Activated naive CD4-positive, alpha-beta T cell treated with anti-CD3 and anti-CD28 coated beads, Interleukin-2, amount 50 U/mL, for 24 hours (primary cell): ENCODE results near the gene TCERG1L.

Source experiments
- H3K27ac Mint-ChIP-seq: one replicate; pipeline ENCODE4 v1.8.0; 2021; ENCODE audit warnings: mild to moderate bottlenecking, mixed read lengths
- H3K27me3 Mint-ChIP-seq: one replicate; pipeline ENCODE4 v1.8.0; 2021; ENCODE audit warnings: mixed read lengths
- H3K36me3 Mint-ChIP-seq: one replicate; pipeline ENCODE4 v1.8.0; 2021; ENCODE audit warnings: mixed read lengths
- H3K4me1 Mint-ChIP-seq: one replicate; pipeline ENCODE4 v1.8.0; 2021; ENCODE audit warnings: mixed read lengths
- H3K4me3 Mint-ChIP-seq: one replicate; pipeline ENCODE4 v1.8.0; 2021; ENCODE audit warnings: mild to moderate bottlenecking, mixed read lengths
- H3K9me3 Mint-ChIP-seq: one replicate; pipeline ENCODE4 v1.8.0; 2021; ENCODE audit warnings: mixed read lengths

Gene TCERG1L

DNA sequence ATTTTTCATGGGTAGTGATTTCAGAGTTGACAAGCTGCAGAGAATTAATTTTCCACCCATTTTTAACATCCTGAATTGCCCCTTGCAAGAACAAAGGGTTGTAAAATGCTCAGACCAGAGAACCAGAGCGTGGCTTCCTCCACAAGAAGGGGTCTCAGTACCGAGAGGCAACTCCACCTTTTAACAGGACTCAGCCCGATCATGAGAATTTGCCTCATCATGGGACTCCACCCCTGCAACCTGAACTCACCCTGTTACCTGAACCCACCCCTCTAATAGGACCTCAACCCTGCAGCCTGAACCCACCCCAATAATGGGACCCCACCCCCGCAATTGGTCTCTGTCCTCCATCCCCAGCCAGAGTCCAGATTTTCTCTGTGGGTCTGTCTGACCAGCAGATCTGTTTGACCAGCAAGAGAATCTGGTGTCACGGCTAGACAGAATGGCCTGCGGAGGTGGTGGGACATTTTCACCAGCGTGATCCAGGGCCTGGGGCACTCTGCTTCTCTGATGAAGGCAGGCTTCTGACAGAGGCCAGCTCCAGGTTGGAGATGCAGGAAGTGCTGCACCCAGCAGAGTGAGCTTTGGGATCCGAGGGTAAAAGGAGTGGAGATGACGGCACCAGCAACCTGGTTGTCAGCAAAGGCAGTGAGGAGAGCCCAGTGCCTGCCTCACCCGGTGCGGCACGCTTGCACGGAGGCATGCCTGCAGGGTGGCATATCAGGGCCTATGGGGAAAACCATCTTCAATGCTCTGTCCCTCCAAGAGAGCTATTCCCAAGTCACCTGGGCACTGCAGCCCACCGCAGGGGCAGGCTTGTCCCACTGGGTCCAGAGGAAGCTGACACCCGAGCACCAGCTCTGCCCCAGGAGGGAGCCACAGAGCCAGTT is 136.6 kb downstream of the TCERG1L start:
- Mint-ChIP-seq H3K36me3 (no peaks in the 10 kb centered on the region), H3K27ac (no peak overlapping the region), H3K4me3 (no peak overlapping the region), H3K9me3 (no peaks in the 10 kb centered on the region), H3K27me3 (no peaks in the 10 kb centered on the region), H3K4me1 (no peaks in the 10 kb centered on the region)

DNA sequence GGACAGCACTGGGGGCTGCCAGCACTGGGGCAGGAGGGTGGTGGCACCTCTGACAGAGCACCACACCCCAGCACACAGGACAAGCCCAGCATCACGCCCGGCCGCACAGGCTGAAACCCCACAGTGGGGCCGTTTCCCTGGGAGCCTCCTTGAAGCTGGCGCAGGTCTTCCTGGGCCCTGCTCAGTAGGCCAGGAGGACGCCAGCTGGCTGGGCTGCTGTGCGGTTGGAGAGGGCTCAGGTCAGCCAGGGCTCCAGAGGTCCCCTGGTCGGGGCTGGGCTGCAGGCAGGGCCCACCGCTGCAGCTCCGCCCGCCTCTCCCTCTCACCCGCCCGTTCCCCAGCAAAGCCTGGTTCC is 137.3 kb downstream of the TCERG1L start:
- Mint-ChIP-seq H3K4me3 (no peak overlapping the region), H3K36me3 (no peaks in the 10 kb centered on the region), H3K27ac (no peak overlapping the region), H3K4me1 (no peaks in the 10 kb centered on the region), H3K9me3 (no peaks in the 10 kb centered on the region), H3K27me3 (no peaks in the 10 kb centered on the region)

DNA sequence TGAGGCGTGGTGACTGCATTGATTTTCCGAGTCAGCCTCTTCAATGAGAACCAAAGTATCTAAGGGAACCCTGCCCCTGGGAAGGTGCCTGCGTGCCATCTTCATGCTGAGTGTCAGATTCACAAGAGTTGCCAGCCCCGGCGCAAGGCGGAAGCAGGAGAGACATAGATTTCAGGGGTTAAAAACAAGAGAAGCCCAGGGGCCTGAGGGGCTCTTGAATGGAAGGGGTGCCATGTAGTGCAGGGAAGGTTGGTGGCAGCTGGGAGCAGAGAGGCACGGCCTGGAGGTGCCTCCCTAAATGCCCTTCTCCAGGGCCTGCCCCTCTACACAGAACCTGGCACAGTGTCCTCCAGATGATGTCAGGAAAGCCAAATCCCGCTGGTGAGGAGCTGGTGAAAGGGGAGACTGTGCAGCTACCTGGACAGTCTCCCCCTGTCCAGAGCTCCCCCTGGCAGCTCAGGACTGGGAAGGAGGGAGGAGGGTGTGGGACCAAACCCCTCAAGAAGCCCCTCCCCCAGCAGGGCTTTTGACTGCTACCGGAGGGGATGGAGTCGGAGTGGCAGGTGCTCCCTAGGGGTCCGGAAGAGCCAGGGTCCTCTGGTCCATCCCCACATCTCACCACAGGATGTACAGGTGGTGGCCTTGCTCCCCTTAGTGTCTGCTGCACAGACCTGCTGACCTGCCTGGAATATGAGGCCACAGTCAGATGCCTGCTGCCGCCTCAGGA is 137.9 kb downstream of the TCERG1L start:
- Mint-ChIP-seq H3K9me3 (no peaks in the 10 kb centered on the region), H3K4me1 (no peaks in the 10 kb centered on the region), H3K27me3 (no peaks in the 10 kb centered on the region), H3K4me3 (no peak overlapping the region), H3K36me3 (no peaks in the 10 kb centered on the region), H3K27ac (no peak overlapping the region)

DNA sequence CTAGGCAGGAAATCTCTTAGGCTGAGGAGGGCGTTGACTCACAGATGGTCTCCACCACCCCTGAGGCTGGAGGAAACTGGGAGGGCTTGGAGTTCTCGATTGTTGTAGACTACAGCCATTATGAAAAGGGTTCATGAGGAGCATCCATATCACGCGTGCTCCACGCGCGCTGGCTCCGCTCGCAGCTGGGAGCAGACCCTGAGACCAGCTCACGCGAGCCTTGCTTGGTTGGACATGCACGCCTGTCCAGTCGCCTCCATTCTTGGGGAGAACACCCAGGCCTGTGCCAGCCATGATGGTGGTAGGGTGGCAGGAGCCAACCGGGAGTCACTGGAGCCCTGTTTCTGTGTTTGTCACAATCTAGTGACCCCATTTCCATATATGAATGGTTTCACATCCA is 139.1 kb downstream of the TCERG1L start:
- Mint-ChIP-seq H3K9me3 (no peaks in the 10 kb centered on the region), H3K27me3 (no peaks in the 10 kb centered on the region), H3K4me3 (no peak overlapping the region), H3K27ac (no peak overlapping the region), H3K4me1 (no peaks in the 10 kb centered on the region), H3K36me3 (no peaks in the 10 kb centered on the region)

DNA sequence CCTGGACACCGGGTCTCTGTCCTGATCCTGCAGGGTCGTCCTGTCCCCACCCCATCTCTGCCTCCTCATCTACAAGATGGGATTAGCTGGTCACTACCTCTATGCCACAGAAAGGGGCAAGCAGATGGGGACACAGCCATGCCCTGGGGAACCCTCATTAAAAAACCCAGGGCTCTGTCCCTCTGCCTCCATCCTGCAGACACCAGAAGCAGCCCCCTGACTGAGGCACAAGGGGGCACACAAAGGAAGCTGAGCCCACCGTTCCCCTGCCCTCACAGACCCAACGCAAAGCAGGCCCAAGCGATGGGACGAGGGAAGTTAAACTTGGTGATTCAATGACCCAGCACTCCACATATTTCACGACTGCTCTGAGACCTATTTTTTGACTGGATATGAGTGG is 142.4 kb downstream of the TCERG1L start:
- no peaks in the 10 kb centered on the region for H3K4me1 Mint-ChIP-seq
- H3K4me3 Mint-ChIP-seq: no peak overlapping the region
- H3K27ac Mint-ChIP-seq: no peak overlapping the region
- H3K27me3 Mint-ChIP-seq: no peaks in the 10 kb centered on the region
- no peaks in the 10 kb centered on the region for H3K36me3 Mint-ChIP-seq
- H3K9me3 Mint-ChIP-seq: no peaks in the 10 kb centered on the region

DNA sequence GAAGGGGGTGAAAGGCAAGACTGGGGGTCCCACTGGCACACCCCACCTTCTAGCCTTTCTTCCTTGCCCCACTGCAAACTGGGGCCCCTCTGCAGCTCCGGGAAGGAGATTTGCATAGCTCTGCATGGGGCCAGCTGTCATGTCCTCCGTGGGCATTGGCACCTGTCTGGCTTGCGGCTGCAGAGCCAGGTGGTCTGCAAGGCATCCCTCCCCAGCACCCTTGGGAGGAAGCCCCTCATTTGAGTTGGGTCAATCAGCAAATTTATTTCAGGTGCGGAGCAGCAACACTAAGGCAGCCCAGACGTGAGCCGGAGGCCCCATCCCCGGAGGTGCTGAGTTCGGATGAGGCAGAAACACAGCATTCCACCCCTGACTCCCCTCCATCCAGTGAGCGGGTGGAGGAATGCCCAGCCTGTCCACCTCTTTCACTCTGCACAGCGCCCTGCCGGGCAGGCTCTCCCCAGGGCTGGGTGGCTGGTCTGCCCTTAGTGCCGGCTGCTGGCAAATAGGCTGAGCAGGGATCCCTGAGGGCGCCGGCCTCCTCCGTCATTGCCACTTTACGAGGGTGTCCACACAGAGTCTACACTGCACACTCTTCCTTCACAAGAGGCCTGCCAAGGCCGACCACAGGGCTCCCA is 143.2 kb downstream of the TCERG1L start:
- Mint-ChIP-seq H3K9me3 (no peaks in the 10 kb centered on the region), H3K4me1 (no peaks in the 10 kb centered on the region), H3K36me3 (no peaks in the 10 kb centered on the region), H3K27ac (no peak overlapping the region), H3K27me3 (no peaks in the 10 kb centered on the region), H3K4me3 (no peak overlapping the region)

DNA sequence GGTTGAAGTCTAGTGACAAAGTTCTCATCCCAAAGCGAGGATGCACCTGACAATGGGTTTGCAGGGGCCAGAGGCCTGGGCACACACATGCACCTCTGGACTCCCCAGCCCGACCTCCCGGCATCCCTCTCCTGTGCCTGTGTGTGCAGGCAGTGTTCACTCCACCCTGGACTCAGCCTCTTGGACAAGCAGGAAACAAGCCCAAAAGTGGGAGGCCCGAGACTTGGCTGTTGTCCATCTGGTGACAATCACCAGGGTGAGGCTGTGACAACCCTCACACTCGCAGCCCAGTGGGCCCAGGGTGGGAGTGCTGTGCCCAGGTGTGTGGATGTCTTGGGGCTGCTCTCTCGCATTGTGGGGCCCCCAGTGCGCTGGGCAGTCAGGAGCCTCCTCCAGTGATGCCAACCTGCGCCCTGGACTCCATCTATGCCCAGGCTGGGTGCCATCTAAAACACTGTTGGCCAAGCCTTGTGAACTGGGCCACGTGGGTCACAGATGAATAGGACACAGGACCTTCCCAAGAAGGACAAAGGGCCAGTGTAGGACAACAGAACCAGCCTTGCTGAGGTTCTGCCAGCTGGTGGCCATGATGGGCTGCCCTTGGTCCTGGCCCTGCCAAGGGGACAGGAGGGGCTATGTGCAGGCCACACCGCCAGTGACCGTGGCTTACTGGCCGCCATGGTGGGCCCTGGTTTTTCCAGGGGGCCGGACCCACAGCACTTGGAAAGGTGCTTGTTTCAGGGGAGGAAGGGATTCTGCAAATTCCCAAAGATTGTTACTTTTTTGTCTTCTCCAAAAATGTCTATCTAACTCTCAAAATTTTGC is 144.3 kb downstream of the TCERG1L start:
- H3K4me1 Mint-ChIP-seq: peaks cover 8% of the 10 kb centered on the region
- H3K4me3 Mint-ChIP-seq: no peak overlapping the region
- no peaks in the 10 kb centered on the region for H3K9me3 Mint-ChIP-seq
- no peak overlapping the region for H3K27ac Mint-ChIP-seq
- H3K27me3 Mint-ChIP-seq: no peaks in the 10 kb centered on the region
- H3K36me3 Mint-ChIP-seq: no peaks in the 10 kb centered on the region

DNA sequence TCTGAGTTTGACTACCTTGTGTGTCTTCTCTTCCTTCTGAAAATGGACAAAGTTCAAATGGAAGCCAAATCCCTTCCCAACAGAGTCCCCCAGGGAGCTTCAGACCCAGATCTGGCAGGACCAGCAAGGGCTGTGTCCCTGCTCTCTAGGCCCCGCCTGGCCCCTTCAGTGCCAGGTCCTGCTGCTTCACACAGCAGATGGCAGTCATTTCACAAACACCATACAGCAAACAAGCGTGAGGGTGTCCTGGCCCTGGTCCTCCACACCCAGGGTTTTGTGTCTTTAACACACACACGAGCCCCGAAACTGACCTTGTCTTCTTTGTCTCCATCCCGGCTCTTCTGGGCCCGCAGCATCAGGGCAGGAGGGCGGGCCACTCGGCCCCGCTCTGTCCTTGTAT is 145.0 kb downstream of the TCERG1L start:
- H3K4me3 Mint-ChIP-seq: no peak overlapping the region
- H3K27me3 Mint-ChIP-seq: no peaks in the 10 kb centered on the region
- H3K9me3 Mint-ChIP-seq: no peaks in the 10 kb centered on the region
- H3K4me1 Mint-ChIP-seq: peaks cover 8% of the 10 kb centered on the region
- no peaks in the 10 kb centered on the region for H3K36me3 Mint-ChIP-seq
- no peak overlapping the region for H3K27ac Mint-ChIP-seq

DNA sequence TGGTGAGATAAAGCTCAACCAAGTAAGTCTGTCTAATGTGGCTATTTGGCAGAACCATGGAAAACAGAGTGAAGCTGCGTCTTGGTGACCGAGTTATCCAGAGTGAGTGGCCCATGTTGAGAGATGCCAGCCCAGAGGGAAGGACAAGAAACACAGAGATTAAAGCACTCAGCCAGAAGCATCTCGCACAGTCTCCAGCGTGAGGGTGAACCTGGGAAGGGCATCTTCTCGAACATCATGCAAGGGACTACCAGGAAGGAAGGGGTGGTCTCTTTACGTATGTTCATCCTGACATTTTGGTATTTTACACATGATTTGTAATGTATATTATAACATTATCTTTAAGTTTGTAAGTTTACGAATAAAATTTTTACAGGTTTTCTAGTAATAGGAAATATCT is 146.4 kb downstream of the TCERG1L start:
- Mint-ChIP-seq H3K9me3 (no peaks in the 10 kb centered on the region), H3K4me1 (peaks cover 8% of the 10 kb centered on the region), H3K4me3 (no peak overlapping the region), H3K36me3 (no peaks in the 10 kb centered on the region), H3K27me3 (no peaks in the 10 kb centered on the region), H3K27ac (no peak overlapping the region)

DNA sequence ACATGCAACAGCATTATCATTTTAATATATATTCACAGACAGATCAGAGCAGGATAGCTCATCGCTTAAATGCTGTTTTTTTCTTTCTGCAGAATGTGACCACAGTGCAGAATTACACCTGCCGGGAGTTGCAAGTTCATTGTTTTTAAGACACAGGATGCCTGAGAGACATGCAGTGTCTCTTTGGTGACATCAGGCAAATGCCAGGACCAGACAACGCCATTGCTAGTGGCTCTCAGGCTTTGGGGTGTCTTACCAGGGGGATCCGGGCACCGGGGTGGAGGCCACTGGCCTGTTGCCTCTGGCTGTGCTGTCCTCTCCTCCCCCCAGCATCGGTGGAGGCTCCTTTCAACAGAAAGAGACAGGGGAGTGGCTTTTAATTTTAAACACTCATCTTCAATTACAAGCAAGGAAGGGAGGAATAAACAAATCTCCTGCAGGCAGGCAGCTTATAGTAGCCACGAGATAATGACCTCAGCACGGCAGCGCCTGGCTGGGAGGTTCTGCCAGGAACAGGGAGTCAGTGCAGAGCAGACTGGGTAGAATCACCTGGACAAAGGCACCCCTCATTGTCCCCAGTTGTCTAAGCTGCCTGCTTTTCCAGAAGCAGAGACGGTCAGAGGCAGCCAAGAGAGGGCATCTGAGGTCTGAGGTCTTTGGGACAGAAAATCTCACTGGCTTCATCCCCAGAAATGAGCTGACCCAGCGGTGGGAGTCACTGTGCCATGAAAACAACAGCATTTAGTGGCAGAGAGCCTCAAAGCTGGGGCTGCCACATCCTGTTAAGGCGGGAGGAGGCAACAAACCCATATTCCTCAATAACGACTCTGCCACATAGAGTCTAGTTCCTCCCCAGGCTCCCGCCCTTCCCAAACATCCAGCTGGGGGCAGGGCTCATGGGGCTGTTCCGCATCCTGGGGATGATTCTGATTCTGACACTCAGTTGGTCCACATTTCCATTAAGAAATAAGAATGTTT is 148.4 kb downstream of the TCERG1L start:
- no peak overlapping the region for H3K27ac Mint-ChIP-seq
- H3K27me3 Mint-ChIP-seq: peaks cover 2% of the 10 kb centered on the region

DNA sequence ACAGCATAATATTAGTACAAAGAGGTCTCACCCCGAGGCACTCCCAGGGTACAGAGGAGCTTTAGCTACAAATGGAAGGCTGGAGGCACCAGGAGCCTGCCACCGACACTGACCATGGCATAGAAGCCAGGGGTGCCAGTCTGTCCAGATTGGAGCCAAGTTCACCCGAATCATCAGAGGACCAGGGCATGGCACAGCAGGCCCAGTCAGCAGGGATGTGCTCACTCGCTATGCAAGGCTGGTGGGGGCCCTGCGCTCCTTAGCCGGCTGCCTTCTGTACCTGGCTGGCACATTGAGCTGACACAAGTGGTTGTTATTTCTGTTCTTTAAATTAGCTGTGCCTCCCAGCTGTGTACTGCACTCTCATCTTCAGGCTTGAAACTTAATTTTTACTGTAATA is 149.3 kb downstream of the TCERG1L start:
- Mint-ChIP-seq H3K9me3 (no peaks in the 10 kb centered on the region), H3K36me3 (no peaks in the 10 kb centered on the region), H3K4me3 (no peak overlapping the region)

More for the DNA sequence above, 148.4 kb downstream of the TCERG1L start:
- H3K4me3 Mint-ChIP-seq: no peak overlapping the region
- H3K9me3 Mint-ChIP-seq: no peaks in the 10 kb centered on the region
- H3K4me1 Mint-ChIP-seq: peaks cover 8% of the 10 kb centered on the region
- no peaks in the 10 kb centered on the region for H3K36me3 Mint-ChIP-seq

DNA sequence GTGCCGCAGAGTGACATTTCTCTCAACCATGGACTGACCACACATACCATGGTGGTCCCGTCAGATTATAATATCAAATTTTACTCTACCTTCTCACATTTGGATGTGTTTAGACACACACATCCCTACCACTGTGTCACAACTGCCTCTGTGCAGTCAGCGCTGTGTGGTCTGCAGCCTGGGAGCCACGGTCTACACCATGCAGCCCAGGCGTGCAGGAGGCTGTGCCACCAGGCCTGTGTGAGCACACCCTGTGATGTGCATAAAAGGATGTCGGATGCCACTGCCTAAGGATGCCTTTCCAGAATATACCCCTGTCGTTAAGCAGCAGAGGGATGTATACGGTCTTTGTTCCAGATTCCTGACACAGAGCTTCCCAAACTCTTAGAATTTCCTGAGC is 150.4 kb downstream of the TCERG1L start:
- Mint-ChIP-seq H3K9me3 (no peaks in the 10 kb centered on the region), H3K27me3 (peaks cover 2% of the 10 kb centered on the region), H3K36me3 (no peaks in the 10 kb centered on the region), H3K4me1 (peaks cover 8% of the 10 kb centered on the region), H3K27ac (no peak overlapping the region), H3K4me3 (no peak overlapping the region)

More for the DNA sequence above, 149.3 kb downstream of the TCERG1L start:
- Mint-ChIP-seq H3K4me1 (peaks cover 8% of the 10 kb centered on the region), H3K27me3 (peaks cover 2% of the 10 kb centered on the region), H3K27ac (no peak overlapping the region)

DNA sequence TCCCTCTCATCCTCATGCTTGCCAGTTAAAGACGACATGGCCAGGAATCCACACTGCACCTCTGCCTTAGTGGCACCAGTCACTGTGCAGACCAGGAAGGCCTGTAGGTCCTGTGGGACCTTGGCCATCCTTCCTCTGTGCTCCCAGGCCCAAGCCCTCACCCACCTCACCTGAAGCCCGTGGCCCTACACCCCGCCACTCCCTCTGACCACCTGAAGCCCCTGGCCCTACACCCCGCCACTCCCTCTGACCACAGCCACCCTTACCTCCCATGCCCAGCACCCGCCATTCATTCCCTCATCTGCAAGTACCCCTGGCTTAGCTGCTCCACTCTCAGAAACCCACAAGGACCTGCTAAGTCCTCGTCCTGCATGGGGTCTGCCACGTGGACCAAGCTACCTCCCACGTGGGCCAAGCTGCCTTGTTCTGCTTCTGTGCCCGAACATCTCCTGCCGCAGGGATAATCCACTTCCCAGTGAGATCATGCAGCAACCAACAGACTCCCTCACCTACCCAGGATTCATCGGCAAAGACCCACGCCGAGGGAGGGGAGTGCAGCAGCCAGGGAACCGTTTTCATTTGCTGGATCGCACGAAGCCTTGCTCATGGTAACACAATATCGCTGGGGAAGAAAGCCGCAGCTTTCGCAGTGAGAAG is 151.2 kb downstream of the TCERG1L start:
- no peaks in the 10 kb centered on the region for H3K9me3 Mint-ChIP-seq
- peaks cover 12% of the 10 kb centered on the region for H3K4me1 Mint-ChIP-seq
- H3K4me3 Mint-ChIP-seq: no peak overlapping the region
- no peaks in the 10 kb centered on the region for H3K36me3 Mint-ChIP-seq
- H3K27ac Mint-ChIP-seq: no peak overlapping the region
- H3K27me3 Mint-ChIP-seq: peaks cover 4% of the 10 kb centered on the region

DNA sequence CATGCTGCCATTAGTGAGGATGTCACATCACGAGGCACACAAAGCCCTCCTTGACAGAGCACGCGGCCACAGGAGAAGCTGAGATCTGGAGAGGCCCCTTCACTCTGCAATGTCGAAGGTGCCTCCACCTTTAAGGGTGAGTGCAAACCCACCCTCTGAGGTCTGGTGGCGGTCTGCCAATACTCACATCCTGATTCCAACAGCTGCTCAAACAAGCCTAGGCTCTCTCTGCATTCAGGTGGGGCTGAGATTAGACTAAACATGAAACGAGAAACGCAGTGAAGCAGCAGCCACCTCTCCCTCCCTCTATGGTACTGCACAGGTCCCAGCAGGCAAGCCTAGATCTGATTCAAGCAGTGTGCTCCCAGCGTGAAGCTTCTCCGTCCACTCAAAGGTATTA is 151.8 kb downstream of the TCERG1L start:
- Mint-ChIP-seq H3K9me3 (no peaks in the 10 kb centered on the region), H3K4me1 (peaks cover 12% of the 10 kb centered on the region), H3K27me3 (peaks cover 4% of the 10 kb centered on the region), H3K4me3 (no peak overlapping the region), H3K27ac (no peak overlapping the region), H3K36me3 (no peaks in the 10 kb centered on the region)
